Measurements from ENCODE around the gene TUBB4B.

The TUBB4B gene

DNA sequence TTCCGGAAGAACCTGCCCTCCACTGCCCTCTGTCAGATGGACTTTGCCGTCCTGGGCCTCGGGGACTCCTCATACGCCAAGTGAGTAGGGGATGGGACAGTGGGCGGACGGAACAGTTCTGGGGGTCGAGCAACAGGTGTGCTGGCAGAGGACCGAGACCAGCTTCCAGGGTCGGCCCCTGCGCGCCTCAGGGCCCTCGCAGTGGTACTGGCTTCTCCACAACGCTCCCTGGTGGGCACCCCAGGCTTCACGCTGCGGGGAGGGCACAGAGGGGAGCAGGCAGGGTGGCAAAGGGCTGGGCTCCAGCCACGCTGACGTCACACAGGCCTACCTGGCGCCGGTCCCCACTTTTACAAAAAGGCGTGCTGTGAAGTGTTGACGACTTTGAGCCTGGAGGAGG is 28.6 kb upstream of the TUBB4B start:
- no peak for DNase-seq (ENCODE audit: low spot score)

DNA sequence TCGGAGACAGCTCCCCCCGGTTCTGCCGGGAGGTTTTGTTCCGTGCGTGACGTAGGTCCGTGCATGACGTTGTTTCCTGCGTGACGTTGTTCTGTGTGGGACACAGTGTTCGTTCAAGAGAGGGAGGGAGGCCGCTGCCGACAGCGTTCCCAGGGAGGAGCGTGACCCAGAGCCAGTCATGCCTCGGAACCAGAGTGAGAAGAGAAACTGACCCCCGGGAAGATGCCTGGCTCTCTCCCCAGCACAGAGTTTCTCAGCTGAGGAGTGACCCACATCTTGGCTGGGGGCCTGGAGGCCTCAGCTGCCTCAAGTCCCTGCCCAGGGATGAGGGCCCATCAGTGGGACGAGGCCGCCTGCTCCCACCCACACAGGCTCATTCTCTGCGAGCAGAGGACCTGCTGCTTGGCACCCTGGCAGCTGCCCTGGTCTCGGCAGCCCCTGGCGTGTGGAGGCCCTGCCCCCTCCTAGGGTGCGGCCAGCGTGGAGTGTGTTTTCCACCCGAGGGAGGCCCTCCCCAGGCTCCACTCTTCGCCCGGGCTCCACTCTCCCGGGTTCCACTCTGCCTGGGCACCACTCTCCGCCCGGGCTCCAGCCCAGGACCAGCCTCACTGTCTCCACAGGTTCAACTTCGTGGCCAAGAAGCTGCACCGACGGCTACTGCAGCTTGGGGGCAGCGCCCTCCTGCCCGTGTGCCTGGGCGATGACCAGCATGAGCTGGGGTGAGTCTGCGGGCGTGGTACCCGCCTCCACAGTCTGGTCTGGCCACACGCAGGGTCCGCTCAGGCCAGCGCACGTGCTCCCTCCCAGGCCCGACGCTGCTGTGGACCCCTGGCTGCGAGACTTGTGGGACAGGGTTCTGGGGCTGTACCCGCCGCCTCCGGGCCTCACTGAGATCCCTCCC is 27.7 kb upstream of the TUBB4B start:
- no peak for DNase-seq (ENCODE audit: low spot score)

DNA sequence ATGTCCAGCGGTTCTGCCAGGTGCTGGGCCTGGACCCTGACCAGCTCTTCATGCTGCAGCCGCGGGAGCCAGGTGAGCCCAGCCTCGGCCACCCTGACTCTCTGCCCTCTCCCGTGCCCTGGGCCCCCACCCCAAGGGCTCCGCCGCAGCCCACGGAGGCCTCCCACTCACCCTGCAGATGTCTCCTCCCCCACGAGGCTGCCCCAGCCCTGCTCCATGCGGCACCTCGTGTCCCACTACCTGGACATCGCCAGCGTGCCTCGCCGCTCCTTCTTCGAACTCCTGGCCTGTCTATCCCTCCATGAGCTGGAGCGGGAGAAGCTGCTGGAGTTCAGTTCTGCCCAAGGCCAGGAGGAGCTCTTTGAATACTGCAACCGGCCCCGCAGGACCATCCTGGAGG is 26.5 kb upstream of the TUBB4B start:
- DNase-seq (ENCODE audit: low spot score) = no peak

DNA sequence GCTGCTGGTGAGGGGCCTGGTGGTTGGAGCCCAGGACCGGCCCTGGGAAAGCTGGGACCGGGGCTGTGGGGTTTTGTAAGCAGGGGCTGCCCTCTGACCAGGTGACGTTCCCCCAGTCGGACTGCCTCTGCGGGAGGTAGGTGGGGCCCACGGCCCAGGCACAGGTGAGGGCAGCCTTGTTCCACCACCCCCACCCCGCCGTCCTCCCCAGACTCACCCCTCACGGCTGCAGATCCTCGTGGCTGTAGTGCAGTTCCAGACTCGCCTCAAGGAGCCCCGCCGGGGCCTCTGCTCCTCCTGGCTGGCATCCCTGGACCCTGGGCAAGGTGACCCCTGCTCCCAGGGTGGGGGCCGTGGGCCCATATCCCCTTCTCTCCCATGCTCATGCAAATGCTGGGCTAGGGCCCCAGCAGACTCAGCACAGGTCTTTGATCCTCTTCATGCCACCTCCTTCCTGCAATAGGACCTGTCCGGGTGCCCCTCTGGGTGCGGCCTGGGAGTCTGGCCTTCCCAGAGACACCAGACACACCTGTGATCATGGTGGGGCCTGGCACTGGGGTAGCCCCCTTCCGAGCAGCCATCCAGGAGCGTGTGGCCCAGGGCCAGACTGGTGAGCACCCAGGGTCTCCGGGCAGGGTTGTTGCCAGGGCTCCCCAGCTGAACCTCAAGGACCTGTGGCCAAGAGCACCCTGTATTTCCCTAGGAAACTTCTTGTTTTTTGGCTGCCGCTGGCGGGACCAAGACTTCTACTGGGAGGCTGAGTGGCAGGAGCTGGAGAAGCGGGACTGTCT is 25.7 kb upstream of the TUBB4B start:
- no peak for DNase-seq (ENCODE audit: low spot score)

DNA sequence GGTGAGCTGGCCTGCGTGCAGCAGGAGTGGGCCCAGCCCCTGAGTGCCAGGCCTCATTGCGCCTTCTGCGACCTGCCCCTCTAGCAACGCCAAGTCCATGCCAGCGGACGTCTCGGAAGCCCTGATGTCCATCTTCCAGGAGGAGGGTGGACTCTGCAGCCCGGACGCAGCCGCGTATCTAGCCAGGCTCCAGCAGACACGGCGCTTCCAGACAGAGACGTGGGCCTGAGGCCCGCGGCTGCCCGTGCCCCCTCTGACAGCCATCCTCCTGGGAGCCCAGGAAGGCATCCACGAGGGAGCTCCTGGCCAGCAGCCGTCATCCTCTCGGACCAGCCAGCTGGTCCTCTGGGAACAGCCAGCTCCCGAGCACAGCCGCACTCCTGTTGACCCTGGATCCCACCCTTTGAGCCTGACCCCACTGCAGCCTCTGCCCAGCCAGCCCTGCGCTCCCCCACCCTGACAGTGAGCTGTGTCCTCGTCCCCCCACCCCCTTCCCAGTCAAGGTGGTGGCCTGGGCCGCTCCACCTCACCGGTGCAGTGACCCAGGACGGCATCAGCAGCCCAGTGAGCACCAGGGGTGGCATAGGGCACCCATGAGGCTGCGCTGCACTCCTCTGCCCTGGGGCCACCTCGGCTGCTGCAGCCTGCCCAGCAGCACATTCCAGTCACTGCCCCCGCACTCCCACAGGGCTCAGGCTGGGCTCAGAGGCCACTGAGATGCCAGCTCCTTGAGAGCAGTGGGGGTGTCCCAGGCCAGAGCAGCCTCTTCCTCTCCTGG is 24.7 kb upstream of the TUBB4B start:
- no peak for DNase-seq (ENCODE audit: low spot score)

DNA sequence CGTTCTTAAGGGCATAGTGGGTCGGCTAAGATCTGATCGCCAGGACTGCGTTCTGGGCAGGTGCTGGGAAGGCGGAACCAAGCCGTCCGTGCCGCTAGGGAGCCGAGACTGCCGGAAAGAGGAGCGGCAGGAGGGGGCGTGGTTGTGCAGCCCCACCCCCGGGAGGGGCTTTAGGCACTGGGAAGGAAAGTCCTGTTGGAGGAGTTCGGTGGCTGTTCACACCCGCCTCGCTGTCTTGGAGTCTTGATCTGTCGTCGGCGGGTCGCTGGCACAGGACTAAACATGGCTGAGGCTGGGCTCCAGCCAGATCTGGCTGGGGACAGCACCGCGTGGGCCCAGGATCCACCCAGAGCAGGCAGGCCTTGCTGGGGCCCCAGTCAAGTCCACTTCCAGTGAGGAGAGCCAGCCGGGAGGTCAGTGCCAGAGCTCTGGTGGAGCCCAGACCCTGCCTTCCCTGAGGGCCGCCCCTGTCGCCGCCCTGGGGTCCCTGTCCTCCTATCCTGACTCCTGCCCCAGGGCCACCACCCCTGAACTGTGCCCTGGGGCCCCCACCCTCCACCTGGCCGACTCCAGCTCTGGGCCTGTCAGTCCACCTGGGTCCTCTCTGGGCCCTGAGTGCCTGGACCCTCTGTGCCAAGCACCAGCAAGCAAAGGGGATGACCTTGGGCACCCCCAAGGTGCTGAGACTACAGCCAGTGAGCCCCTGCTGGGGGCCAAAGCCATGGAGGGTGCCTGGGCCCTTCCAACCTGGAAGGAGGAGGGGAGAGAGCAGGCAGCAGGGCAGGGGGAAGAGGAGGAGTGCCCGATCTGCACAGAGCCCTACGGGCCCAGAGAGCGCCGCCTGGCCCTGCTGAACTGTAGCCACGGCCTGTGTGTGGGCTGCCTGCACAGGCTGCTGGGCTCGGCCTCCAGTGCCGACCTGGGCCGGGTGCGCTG is 23.5 kb upstream of the TUBB4B start:
- DNase-seq (ENCODE audit: low spot score) = no peak

DNA sequence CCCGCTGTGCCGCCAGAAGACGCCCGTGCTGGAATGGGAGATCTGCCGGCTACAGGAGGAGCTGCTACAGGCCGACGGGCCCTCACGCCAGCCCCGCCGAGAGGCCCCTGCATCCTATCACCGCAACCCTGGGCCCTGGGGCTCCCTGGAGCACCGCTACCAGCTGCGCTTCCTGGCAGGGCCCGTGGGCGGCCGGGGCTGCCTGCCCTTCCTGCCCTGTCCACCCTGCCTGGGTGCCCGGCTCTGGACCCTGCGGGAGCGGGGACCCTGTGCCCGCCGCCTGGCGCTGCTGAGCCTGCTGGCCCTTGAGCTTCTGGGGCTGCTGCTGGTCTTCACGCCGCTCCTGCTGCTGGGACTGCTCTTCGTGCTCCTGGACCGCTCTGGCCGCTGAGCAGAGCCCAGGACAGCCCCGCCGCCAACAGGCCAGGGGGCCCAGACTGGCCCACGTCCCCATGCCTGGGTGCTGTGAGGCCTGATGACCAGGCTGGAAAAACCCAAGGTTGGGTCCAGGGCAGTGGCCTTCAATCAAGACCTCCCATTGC is 22.8 kb upstream of the TUBB4B start:
- no peak for DNase-seq (ENCODE audit: low spot score)

DNA sequence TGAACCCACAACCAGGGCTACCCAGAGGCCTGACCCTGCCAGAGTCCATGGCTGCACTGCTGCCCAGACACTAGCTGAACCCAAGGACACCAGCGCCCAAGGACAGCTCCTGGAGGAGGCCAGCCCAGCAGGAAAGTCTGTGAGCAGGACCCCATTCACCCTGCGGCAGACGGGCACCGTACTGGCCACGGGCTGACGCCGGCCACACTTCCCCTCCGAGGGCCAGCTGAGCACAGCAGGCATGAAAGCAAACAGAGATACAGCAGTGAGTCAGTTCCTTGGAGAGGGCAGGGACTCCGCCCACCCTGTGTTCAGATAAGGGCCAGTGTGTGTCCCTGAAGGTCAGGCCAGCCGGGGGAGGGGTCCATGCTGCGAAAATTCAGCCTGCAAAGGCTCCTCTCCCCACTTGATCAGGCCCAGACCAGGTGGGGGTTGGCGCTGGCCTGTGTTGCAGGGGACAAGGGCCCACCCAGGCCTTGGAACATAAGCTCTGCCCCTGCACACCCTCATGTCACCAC is 22.3 kb upstream of the TUBB4B start:
- DNase-seq (ENCODE audit: low spot score) = no peak

DNA sequence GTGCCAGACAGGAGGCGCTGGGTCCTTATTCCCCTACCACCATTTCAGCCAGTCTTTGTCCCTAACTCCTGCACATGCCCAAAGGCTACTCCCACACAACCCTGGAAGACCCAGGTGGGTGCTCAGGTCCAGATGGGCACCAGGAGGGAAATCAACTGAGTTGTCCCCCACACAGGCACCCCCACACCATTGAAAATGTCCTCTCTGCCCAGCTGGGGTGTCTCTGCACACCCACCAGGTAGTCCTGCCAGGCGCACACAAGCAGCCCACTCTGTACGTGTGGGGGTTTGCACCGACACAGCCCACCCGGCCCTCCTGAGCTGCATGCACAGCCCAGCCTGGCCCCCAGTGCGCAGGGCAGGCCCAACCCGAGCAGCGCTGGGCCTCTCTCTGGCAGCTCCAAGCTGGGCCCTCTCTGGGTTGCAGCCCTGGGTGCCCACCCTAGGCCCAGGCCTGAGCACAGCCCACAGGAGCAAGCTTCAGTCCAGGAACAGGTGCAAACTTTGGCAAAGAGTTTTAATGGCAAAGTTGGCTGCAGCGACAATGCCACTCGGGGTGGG is 21.2 kb upstream of the TUBB4B start:
- DNase-seq (ENCODE audit: low spot score) = no peak

DNA sequence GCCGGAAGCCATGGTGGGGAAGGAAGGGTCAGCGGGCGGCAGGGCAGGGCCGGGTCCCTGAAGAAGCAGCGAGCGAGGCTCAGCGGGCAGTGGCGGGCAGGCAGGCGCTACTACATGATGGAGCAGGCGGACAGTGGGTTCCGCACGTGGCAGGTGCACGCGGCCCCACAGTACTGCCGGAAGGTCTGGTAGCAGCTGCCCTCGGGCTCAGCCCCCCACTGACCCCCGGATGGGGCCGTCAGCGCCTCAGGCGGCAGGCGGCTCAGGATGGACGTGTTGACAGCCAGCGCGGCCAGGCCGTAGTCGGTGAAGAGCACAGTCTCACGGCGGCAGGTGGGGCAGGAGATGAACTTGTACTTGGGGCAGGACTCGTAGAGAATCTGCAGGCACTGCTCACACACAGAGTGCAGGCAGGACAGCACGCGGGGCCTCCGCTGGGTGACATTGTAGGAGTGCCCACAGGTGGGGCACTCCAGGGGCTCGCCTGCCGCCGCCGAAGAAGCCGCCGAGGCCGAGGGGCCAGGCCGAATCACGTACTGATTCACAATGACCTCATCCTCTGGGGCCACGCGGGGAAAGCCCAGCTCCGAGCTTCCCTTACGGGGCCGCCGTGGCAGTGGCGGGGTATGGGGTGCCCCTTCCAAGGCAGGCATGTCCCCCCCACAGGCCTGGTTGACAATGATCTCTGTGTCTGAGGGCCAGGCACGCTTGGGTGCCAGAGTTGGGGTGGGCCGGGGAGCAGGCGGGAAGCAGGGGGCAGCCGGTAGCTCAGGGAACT is 20.6 kb upstream of the TUBB4B start:
- DNase-seq (ENCODE audit: low spot score) = no peak

DNA sequence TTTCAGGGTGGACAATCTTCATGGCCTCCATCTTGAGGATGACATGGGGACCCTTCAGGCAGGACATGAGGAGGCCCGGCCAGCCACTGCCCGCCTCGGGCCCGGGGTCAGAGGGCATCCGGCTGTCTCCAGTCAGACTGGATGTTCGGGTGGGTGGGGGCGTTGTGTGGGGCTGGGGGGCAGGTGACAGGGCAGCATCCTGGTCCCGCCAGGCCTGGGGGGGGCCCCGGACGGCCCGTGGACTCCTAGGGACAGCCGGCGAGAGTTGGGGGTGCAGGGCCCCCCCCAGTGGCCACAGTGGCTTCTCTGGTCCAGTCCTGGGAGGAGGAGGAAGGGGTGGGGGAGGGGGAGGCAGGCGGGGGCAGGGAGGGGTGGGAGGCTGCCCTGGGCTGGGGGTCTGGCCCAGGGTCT is 20.0 kb upstream of the TUBB4B start:
- no peak for DNase-seq (ENCODE audit: low spot score)

DNA sequence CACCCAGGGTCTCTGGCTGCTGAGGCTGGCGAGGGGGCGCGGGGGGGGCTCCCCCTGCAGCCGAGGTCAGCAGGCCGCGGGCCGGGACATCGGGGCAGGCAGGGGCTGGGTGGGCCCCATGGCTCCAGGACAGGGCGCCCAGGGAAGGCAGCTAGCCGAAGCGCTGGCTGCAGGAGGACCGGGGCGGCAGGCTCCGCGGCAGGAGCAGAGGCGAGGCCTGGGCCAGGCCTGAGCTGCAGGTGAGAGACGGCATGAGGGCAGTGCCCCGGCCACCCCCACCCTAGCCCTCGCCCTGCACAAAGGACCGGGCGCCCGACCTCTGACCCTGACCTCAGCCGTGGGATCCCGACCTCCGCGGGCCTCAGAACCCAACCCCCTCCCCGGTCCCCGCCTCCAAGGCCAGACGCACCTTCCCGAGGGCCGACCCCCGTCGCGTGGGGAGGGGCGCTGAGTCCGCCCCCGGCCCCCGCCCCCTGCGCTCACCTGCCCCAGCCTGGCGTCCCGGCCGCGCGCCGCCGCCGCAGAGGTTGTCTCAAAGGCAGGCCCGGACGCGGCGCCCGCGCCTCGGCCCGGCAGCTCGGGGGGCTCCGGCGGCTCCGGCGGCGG is 19.5 kb upstream of the TUBB4B start:
- no peak for DNase-seq (ENCODE audit: low spot score)

DNA sequence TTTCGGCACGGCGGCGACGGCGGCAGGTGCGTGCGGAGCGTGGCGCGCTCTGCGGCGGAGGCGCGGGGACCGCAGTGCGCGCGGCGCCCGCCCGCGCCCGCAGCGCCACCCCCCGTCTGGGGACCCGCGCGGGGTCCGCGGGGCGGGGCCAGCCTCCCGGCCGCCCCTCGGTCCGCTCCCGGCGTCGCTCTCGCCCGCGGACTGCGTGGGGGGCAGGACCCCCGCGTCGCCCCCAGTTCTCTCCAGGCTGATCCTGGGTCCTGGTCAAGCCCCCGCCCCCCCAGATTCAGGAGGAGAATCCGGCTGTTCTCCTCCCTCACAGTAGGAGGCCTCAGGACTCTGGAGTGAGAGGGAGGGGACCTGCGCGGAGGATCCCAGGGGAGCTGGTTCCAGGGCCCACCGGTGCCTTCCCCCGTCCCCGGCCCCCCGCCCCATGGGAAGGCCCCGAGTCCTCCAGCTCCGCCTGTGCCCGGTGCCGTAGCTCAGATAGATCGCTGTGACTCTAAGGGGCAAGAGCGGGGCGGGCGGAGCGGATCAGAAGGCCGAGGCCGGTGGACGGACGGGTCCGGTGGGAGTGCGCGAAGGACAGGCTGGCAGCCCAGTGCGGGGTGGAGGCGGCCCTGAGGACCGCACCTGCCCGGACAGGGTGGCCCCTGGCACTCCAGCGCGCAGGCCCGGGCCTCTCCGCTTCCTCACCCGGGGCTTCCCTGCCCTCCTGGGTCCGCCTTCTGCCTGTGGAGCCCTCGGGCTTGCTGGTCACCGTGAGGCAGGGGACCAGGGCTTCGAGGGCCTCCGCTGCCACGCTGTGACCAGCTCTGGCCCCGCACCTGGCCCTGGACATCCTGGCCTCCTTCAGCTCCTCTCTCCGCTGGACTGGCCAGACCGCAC is 18.7 kb upstream of the TUBB4B start, which contains the start of gene RNF208:
RNF208 (minus strand) TSS at position 51 of the 888 bp plus-strand sequence. CDS start 1,028 bp downstream, outside the sequence.
- DNase-seq (ENCODE audit: low spot score) = peak; percentile 60

DNA sequence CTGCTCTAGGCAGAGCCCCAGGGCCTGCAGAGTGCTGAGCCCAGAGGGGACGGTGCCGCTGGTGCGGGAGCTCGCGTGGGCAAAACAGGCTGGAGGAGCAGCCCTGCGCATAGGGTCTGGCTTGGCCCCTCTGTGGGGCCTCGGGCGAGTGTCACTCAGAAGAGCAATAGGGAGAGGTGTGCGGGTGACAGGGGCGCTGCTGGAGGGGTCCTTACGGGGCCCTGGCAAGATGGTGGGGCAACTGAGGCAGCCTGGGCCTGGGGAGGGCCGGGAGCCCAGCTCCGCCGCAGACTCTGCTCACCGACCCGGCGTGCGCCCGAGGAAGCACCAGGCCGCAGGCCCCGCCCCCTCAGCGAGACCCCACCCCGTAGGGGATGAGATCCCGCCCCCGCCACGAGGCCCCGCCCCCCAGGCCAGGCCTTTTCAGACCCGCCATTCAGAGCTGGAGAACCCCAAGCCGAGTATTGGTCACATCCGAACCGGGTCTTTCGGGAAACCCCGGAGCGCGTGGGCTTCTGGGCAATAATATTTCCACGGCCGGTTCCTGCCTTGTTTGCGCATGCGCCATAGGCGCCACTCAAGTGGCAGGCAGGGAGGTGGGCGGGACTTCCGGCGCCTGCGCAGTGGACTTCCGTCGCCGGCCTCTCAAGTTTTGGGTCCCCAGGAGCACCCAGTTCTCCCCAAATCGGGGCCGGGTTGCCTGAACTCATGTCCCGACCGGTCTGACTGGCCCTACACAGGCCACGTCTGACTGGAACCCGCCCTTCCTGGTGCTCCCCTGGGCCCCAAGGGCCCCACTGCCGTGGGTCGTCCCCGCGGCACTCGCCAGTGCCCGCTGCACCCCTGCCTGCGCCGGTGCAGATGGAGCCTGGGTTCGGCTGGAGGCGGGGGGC is 17.8 kb upstream of the TUBB4B start:
- peak; percentile 99 for DNase-seq (ENCODE audit: low spot score)

DNA sequence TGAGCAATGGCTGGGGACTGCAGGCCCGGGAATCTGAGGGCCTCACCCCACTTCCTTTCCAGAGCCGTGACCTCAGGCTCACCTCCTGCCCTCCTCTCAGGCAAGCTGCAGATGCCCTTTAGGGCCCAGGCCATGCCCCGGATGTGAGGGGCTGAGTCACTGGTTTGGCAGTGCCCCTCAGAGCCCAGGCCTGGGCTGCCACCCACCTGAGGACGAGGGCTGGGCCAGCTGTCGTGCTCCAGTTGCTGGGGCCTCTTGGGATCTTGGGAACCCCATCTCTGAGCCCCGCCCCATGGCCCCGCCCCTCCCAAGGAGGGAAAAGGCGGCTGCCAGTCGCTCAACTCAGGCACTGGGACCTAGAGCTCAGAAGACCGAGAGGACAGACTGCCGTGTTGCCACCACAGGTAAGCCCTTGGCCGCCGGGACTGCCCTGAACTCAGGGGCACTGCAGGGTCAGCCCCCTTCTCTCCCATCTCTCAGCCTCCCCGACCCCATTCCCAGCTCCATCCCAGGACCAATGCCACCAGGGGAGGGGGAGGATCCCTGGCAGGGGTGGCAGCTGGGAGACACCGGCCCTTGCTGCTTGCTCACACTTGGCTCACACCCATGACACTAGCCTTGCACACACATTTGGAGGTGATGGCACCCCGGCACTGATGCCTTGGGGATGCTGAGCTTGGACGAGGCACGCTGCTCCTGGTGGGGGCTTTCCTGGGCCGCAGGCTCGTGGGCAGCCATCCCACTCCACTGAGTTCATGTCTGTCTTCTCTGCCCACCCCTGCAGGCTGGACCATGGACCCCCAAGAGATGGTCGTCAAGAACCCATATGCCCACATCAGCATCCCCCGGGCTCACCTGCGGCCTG is 16.0 kb upstream of the TUBB4B start, which contains the start of gene CYSRT1:
CYSRT1 (plus strand) TSS at position 345 of the 865 bp plus-strand sequence; CDS start at position 793, 448 bp downstream.
- DNase-seq (ENCODE audit: low spot score) = no peak

Measured in SK-N-DZ (cell line).